ENCODE results near the gene SPNS1.
"Not testable (repeated sequence)": the region's sequence is repeated elsewhere in the genome, so short reads cannot be mapped to it uniquely, and the experiment has no call there.

The SPNS1 gene

GRCh38 chr16:28935924-28936783 lies 38.4 kb upstream of the SPNS1 start:
- Histone ChIP-seq H3K27me3 (ENCODE audit: control insufficient read depth, insufficient read depth, low read length) (no peaks in the 10 kb centered on the region), H3K4me3 (ENCODE audit: low read depth, low read length) (peak overlapping the region; percentile 66), H3K36me3 (ENCODE audit: control insufficient read depth, insufficient read depth, low read length) (no peaks in the 10 kb centered on the region), H3K9ac (ENCODE audit: low read length) (peak overlapping the region; percentile 68), H3K4me1 (ENCODE audit: control insufficient read depth, insufficient read depth, low read length) (peaks cover 5% of the 10 kb centered on the region), H3K9me3 (ENCODE audit: control insufficient read depth, insufficient read depth, low read depth, low read length) (no peaks in the 10 kb centered on the region), H3K27ac (ENCODE audit: low read depth, low read length) (no peak overlapping the region)

GRCh38 chr16:28936784-28937155 lies 37.8 kb upstream of the SPNS1 start:
- Histone ChIP-seq H3K27me3 (ENCODE audit: control insufficient read depth, insufficient read depth, low read length) (no peaks in the 10 kb centered on the region), H3K4me1 (ENCODE audit: control insufficient read depth, insufficient read depth, low read length) (peaks cover 5% of the 10 kb centered on the region), H3K9ac (ENCODE audit: low read length) (no peak overlapping the region), H3K27ac (ENCODE audit: low read depth, low read length) (no peak overlapping the region), H3K9me3 (ENCODE audit: control insufficient read depth, insufficient read depth, low read depth, low read length) (no peaks in the 10 kb centered on the region), H3K36me3 (ENCODE audit: control insufficient read depth, insufficient read depth, low read length) (no peaks in the 10 kb centered on the region), H3K4me3 (ENCODE audit: low read depth, low read length) (no peak overlapping the region)

GRCh38 chr16:28937222-28937876 lies 37.2 kb upstream of the SPNS1 start:
- no peak overlapping the region for H3K4me3 ChIP-seq (ENCODE audit: low read depth, low read length)
- no peak overlapping the region for H3K27ac ChIP-seq (ENCODE audit: low read depth, low read length)
- H3K9ac ChIP-seq (ENCODE audit: low read length): no peak overlapping the region
- no peaks in the 10 kb centered on the region for H3K9me3 ChIP-seq (ENCODE audit: control insufficient read depth, insufficient read depth, low read depth, low read length)
- H3K27me3 ChIP-seq (ENCODE audit: control insufficient read depth, insufficient read depth, low read length): no peaks in the 10 kb centered on the region
- peaks cover 5% of the 10 kb centered on the region for H3K4me1 ChIP-seq (ENCODE audit: control insufficient read depth, insufficient read depth, low read length)
- no peaks in the 10 kb centered on the region for H3K36me3 ChIP-seq (ENCODE audit: control insufficient read depth, insufficient read depth, low read length)

GRCh38 chr16:28938721-28939120 lies 35.9 kb upstream of the SPNS1 start:
- H3K36me3 ChIP-seq (ENCODE audit: control insufficient read depth, insufficient read depth, low read length): no peaks in the 10 kb centered on the region
- H3K4me3 ChIP-seq (ENCODE audit: low read depth, low read length): no peak overlapping the region
- H3K27ac ChIP-seq (ENCODE audit: low read depth, low read length): no peak overlapping the region
- peaks cover 5% of the 10 kb centered on the region for H3K4me1 ChIP-seq (ENCODE audit: control insufficient read depth, insufficient read depth, low read length)
- H3K9me3 ChIP-seq (ENCODE audit: control insufficient read depth, insufficient read depth, low read depth, low read length): no peaks in the 10 kb centered on the region
- H3K9ac ChIP-seq (ENCODE audit: low read length): no peak overlapping the region
- H3K27me3 ChIP-seq (ENCODE audit: control insufficient read depth, insufficient read depth, low read length): no peaks in the 10 kb centered on the region

GRCh38 chr16:28939825-28940224 lies 34.8 kb upstream of the SPNS1 start:
- not testable (repeated sequence) for H3K4me3 ChIP-seq (ENCODE audit: low read depth, low read length); H3K36me3 ChIP-seq (ENCODE audit: control insufficient read depth, insufficient read depth, low read length); H3K27ac ChIP-seq (ENCODE audit: low read depth, low read length); H3K27me3 ChIP-seq (ENCODE audit: control insufficient read depth, insufficient read depth, low read length); H3K9me3 ChIP-seq (ENCODE audit: control insufficient read depth, insufficient read depth, low read depth, low read length); H3K4me1 ChIP-seq (ENCODE audit: control insufficient read depth, insufficient read depth, low read length); H3K9ac ChIP-seq (ENCODE audit: low read length)

- Histone ChIP-seq H3K27me3 (ENCODE audit: control insufficient read depth, insufficient read depth, low read length) (no peaks in the 10 kb centered on the region), H3K9ac (ENCODE audit: low read length) (no peak overlapping the region)
Measured at GRCh38 chr16:28943281-28943680, 31.3 kb upstream of the SPNS1 start.

GRCh38 chr16:28946681-28947080 lies 27.9 kb upstream of the SPNS1 start:
- Histone ChIP-seq H3K36me3 (ENCODE audit: control insufficient read depth, insufficient read depth, low read length) (no peaks in the 10 kb centered on the region), H3K27me3 (ENCODE audit: control insufficient read depth, insufficient read depth, low read length) (no peaks in the 10 kb centered on the region), H3K4me3 (ENCODE audit: low read depth, low read length) (no peak overlapping the region), H3K9me3 (ENCODE audit: control insufficient read depth, insufficient read depth, low read depth, low read length) (no peaks in the 10 kb centered on the region), H3K4me1 (ENCODE audit: control insufficient read depth, insufficient read depth, low read length) (peaks cover 2% of the 10 kb centered on the region), H3K27ac (ENCODE audit: low read depth, low read length) (no peak overlapping the region), H3K9ac (ENCODE audit: low read length) (no peak overlapping the region)

More at GRCh38 chr16:28943281-28943680, 31.3 kb upstream of the SPNS1 start:
- H3K4me1 ChIP-seq (ENCODE audit: control insufficient read depth, insufficient read depth, low read length): peaks cover 2% of the 10 kb centered on the region
- H3K27ac ChIP-seq (ENCODE audit: low read depth, low read length): no peak overlapping the region
- no peak overlapping the region for H3K4me3 ChIP-seq (ENCODE audit: low read depth, low read length)
- H3K36me3 ChIP-seq (ENCODE audit: control insufficient read depth, insufficient read depth, low read length): no peaks in the 10 kb centered on the region
- no peaks in the 10 kb centered on the region for H3K9me3 ChIP-seq (ENCODE audit: control insufficient read depth, insufficient read depth, low read depth, low read length)

GRCh38 chr16:28950648-28951409 lies 23.7 kb upstream of the SPNS1 start, which contains the start of gene NFATC2IP:
Gene NFATC2IP (plus strand): TSS chr16:28950937. CDS start chr16:28951012, 75 bp downstream.
- Histone ChIP-seq H3K9ac (ENCODE audit: low read length) (peak within 1 kb of the TSS; percentile 92), H3K4me3 (ENCODE audit: low read depth, low read length) (peak within 1 kb of the TSS; percentile 96), H3K4me1 (ENCODE audit: control insufficient read depth, insufficient read depth, low read length) (peaks cover 8% of the 10 kb centered on the region; the same call in 1 of the 2 replicates), H3K36me3 (ENCODE audit: control insufficient read depth, insufficient read depth, low read length) (peaks cover 36% of the 10 kb centered on the region), H3K27ac (ENCODE audit: low read depth, low read length) (peak within 1 kb of the TSS; percentile 81), H3K27me3 (ENCODE audit: control insufficient read depth, insufficient read depth, low read length) (no peaks in the 10 kb centered on the region), H3K9me3 (ENCODE audit: control insufficient read depth, insufficient read depth, low read depth, low read length) (no peaks in the 10 kb centered on the region)

- Histone ChIP-seq H3K27ac (ENCODE audit: low read depth, low read length) (peak overlapping the region; percentile 81), H3K27me3 (ENCODE audit: control insufficient read depth, insufficient read depth, low read length) (no peaks in the 10 kb centered on the region), H3K4me1 (ENCODE audit: control insufficient read depth, insufficient read depth, low read length) (peaks cover 8% of the 10 kb centered on the region; the same call in 1 of the 2 replicates)
Measured at GRCh38 chr16:28951410-28951943, 23.1 kb upstream of the SPNS1 start.

GRCh38 chr16:28958216-28958615 lies 16.4 kb upstream of the SPNS1 start:
- no peaks in the 10 kb centered on the region for H3K4me1 ChIP-seq (ENCODE audit: control insufficient read depth, insufficient read depth, low read length)
- H3K36me3 ChIP-seq (ENCODE audit: control insufficient read depth, insufficient read depth, low read length): peaks cover 87% of the 10 kb centered on the region
- H3K27ac ChIP-seq (ENCODE audit: low read depth, low read length): no peak overlapping the region
- H3K9me3 ChIP-seq (ENCODE audit: control insufficient read depth, insufficient read depth, low read depth, low read length): no peaks in the 10 kb centered on the region
- no peak overlapping the region for H3K4me3 ChIP-seq (ENCODE audit: low read depth, low read length)
- no peak overlapping the region for H3K9ac ChIP-seq (ENCODE audit: low read length)
- no peaks in the 10 kb centered on the region for H3K27me3 ChIP-seq (ENCODE audit: control insufficient read depth, insufficient read depth, low read length)

More at GRCh38 chr16:28951410-28951943, 23.1 kb upstream of the SPNS1 start:
- Histone ChIP-seq H3K36me3 (ENCODE audit: control insufficient read depth, insufficient read depth, low read length) (peaks cover 42% of the 10 kb centered on the region), H3K4me3 (ENCODE audit: low read depth, low read length) (peak overlapping the region; percentile 96), H3K9me3 (ENCODE audit: control insufficient read depth, insufficient read depth, low read depth, low read length) (no peaks in the 10 kb centered on the region), H3K9ac (ENCODE audit: low read length) (peak overlapping the region; percentile 92)
